CD14-positive monocyte (primary cell): ENCODE measurements around the gene MYORG. TPM values are rescaled to one million over a fixed set of nuclear protein-coding genes. Genes with fewer than 3 reads are reported as not detected.
A peak's percentile ranks its signal among the peaks of the same experiment; 100 is the strongest.

Source experiments
- DNase-seq, 3 donors: peaks; one replicate each; pipeline ENCODE4 v3.0.0-alpha.2; 2011 to 2022
- H2AFZ ChIP-seq: 2 replicates; pipeline ENCODE4 v1.6.0; 2012; ENCODE audit warnings: mild to moderate bottlenecking, low read depth, low read length, inconsistent platforms; ENCODE audit not compliant: insufficient read depth, poor library complexity, severe bottlenecking
- H3K27ac ChIP-seq, 2 donors: 1 replicate in 1 of 2; 2 replicates in 1 of 2; pipeline ENCODE4 v1.5.1; 2012 to 2013; ENCODE audit warnings: low read length in 2 of 2, control low read depth in 1 of 2, inconsistent platforms in 1 of 2, low read depth in 1 of 2, mild to moderate bottlenecking in 1 of 2
- H3K27me3 ChIP-seq, 2 donors: one replicate each; pipeline versions ENCODE4 v1.6.0 to v1.6.1; 2011 to 2013; ENCODE audit warnings: low read length in 2 of 2; ENCODE audit not compliant: control insufficient read depth in 2 of 2, insufficient read depth in 2 of 2
- H3K36me3 ChIP-seq, 2 donors: replicated peaks in 1 of 2; 1 replicate in 1 of 2; 2 replicates in 1 of 2; pipeline versions ENCODE4 v1.5.1 to v1.6.1; 2012 to 2013; ENCODE audit warnings: low read length in 2 of 2, control low read depth in 1 of 2, inconsistent platforms in 1 of 2, mild to moderate bottlenecking in 1 of 2; ENCODE audit not compliant: insufficient read depth in 2 of 2, control insufficient read depth in 1 of 2
- H3K4me1 ChIP-seq, 2 donors: 1 replicate in 1 of 2; 2 replicates in 1 of 2; pipeline versions ENCODE4 v1.5.1 to v1.6.1; 2012 to 2013; ENCODE audit warnings: low read length in 2 of 2, control low read depth in 1 of 2, inconsistent platforms in 1 of 2, mild to moderate bottlenecking in 1 of 2, moderate library complexity in 1 of 2; ENCODE audit not compliant: insufficient read depth in 2 of 2, control insufficient read depth in 1 of 2
- H3K4me2 ChIP-seq: replicated peaks from 2 replicates; pipeline ENCODE3; 2012; ENCODE audit warnings: low read length, moderate library complexity, mild to moderate bottlenecking; ENCODE audit not compliant: poor library complexity, severe bottlenecking; ENCODE audit errors: extremely low read depth
- H3K4me3 ChIP-seq, 3 experiments: fragments of 200-600 bp in 1 of 3; sonication (generic) in 1 of 3; replicated peaks in 1 of 3; 1 replicate in 2 of 3; 2 replicates in 1 of 3; pipeline ENCODE4 v1.5.1; 2011 to 2013; ENCODE audit warnings: low read length in 3 of 3, mild to moderate bottlenecking in 3 of 3, control low read depth in 2 of 3, low read depth in 2 of 3, inconsistent platforms in 1 of 3, moderate library complexity in 1 of 3
- H3K79me2 ChIP-seq: 2 replicates; pipeline ENCODE4 v1.6.0; 2012; ENCODE audit warnings: mild to moderate bottlenecking, control low read depth, inconsistent platforms, low read length, moderate library complexity; ENCODE audit not compliant: insufficient read depth
- H3K9ac ChIP-seq: 2 replicates; pipeline ENCODE4 v1.6.0; 2017; ENCODE audit warnings: low read length, mild to moderate bottlenecking; ENCODE audit not compliant: insufficient read depth, poor library complexity, severe bottlenecking
- H3K9me3 ChIP-seq, 2 donors: replicated peaks in 1 of 2; 1 replicate in 1 of 2; 2 replicates in 1 of 2; pipeline versions ENCODE4 v1.5.1 to v1.6.1; 2012 to 2013; ENCODE audit warnings: low read length in 2 of 2, control low read depth in 1 of 2; ENCODE audit not compliant: control insufficient read depth in 1 of 2, insufficient read depth in 1 of 2
- H4K20me1 ChIP-seq: 2 replicates; pipeline ENCODE4 v1.6.0; 2012; ENCODE audit warnings: mild to moderate bottlenecking, low read length, control low read depth, moderate library complexity; ENCODE audit not compliant: insufficient read depth
- H3K27ac Mint-ChIP-seq, 7 donors: one replicate each; pipeline ENCODE4 v1.8.0; 2020; ENCODE audit warnings: mild to moderate bottlenecking in 7 of 7, mixed read lengths in 7 of 7, moderate library complexity in 6 of 7, inconsistent platforms in 2 of 7
- H3K27me3 Mint-ChIP-seq, 3 donors: one replicate each; pipeline ENCODE4 v1.8.0; 2021 to 2022; ENCODE audit warnings: low read depth in 3 of 3, mild to moderate bottlenecking in 3 of 3, mixed read lengths in 3 of 3, moderate library complexity in 3 of 3, inconsistent platforms in 1 of 3
- H3K36me3 Mint-ChIP-seq, 2 donors: one replicate each; pipeline ENCODE4 v1.8.0; 2020; ENCODE audit warnings: mixed read lengths in 2 of 2, inconsistent platforms in 1 of 2, mild to moderate bottlenecking in 1 of 2
- H3K4me1 Mint-ChIP-seq: one replicate; pipeline ENCODE4 v1.8.0; 2020; ENCODE audit warnings: mild to moderate bottlenecking, mixed read lengths
- H3K4me3 Mint-ChIP-seq, 2 donors: one replicate each; pipeline ENCODE4 v1.8.0; 2020; ENCODE audit warnings: mild to moderate bottlenecking in 2 of 2, mixed read lengths in 2 of 2, moderate library complexity in 1 of 2
- H3K9me3 Mint-ChIP-seq, 7 donors: one replicate each; pipeline ENCODE4 v1.8.0; 2020 to 2022; ENCODE audit warnings: mixed read lengths in 7 of 7, mild to moderate bottlenecking in 6 of 7, moderate library complexity in 6 of 7, inconsistent platforms in 2 of 7
- CTCF ChIP-seq: fragments of 200-600 bp; IDR thresholded peaks from one replicate; pipeline ENCODE4 v1.8.0; 2022; ENCODE audit warnings: antibody characterized with exemption, mild to moderate bottlenecking
- WGBS: methylation state at CpG from one replicate; pipeline ENCODE4 v1.1.5; 2013; ENCODE audit warnings: missing lambda C conversion rate; ENCODE audit not compliant: insufficient coverage; 5-methylcytosine and 5-hydroxymethylcytosine counted together
- intact Hi-C, 2 donors: fragments of 100-400 bp; cut with micrococcal nuclease; formaldehyde crosslinking; loops; one replicate each; pipeline versions ENCODE4 v1.15.0 to v1.15.1; 2023
- polyA plus RNA-seq, 3 donors: library from polyadenylated mRNA; depleted of rRNA in 1 of 3; unstranded in 2 of 3; stranded (reverse) in 1 of 3; fragments of 300-500 nt in 2 of 3; fragments of >200 nt in 1 of 3; fragmentation: Illumina TruSeq in 2 of 3; gene quantifications; 1 replicate in 2 of 3; 2 replicates in 1 of 3; pipeline ENCODE4 v1.2.3, GENCODE V29; 2012 to 2021

The MYORG gene
- polyA plus RNA-seq, 3 donors, result 0.01 to 0.05 TPM; not detected in 1

GRCh38 chr9:34334916-34335315 lies 41.8 kb downstream of the MYORG start:
- H3K4me1 ChIP-seq, result peaks cover 8 to 14% of the 10 kb centered on the region in 2 donors
- H2AFZ ChIP-seq, result no peak overlapping the region
- TF ChIP-seq CTCF, result no peak
- H3K9me3 Mint-ChIP-seq, result no peaks in the 10 kb centered on the region
- H3K27me3 ChIP-seq, result no peaks in the 10 kb centered on the region
- 100% methylated on average over 1 of the region's 2 CpGs for WGBS
- H3K27ac Mint-ChIP-seq, result peak overlapping the region in 2 of 7 donors; percentile 5 to 82
- H4K20me1 ChIP-seq, result peaks cover 29% of the 10 kb centered on the region
- no peak overlapping the region for H3K4me3 Mint-ChIP-seq
- H3K9ac ChIP-seq, result no peak overlapping the region
- H3K36me3 Mint-ChIP-seq, result peaks cover 34 to 35% of the 10 kb centered on the region in 2 donors
- no peak for DNase-seq
- H3K27ac ChIP-seq, result no peak overlapping the region
- no peak overlapping the region for H3K4me3 ChIP-seq
- H3K4me1 Mint-ChIP-seq, result peaks cover 20% of the 10 kb centered on the region
- intact Hi-C loops, result loop anchor here in 1 of 2 donors (5.0 kb wide), 1 partner anchor 42 kb away; the partner anchor contains the start of gene MYORG
- peaks cover 58% of the 10 kb centered on the region for H3K79me2 ChIP-seq
- peaks cover 26 to 46% of the 10 kb centered on the region in 2 donors for H3K36me3 ChIP-seq
- no peaks in the 10 kb centered on the region for H3K9me3 ChIP-seq
- no peaks in the 10 kb centered on the region for H3K27me3 Mint-ChIP-seq
- no peak overlapping the region for H3K4me2 ChIP-seq

- no peaks in the 10 kb centered on the region for H3K9me3 Mint-ChIP-seq
- no peak overlapping the region for H3K27ac Mint-ChIP-seq
- peaks cover 30% of the 10 kb centered on the region in 2 donors for H3K36me3 Mint-ChIP-seq
- H3K36me3 ChIP-seq, result peaks cover 23 to 41% of the 10 kb centered on the region in 2 donors
- H3K79me2 ChIP-seq, result peaks cover 63% of the 10 kb centered on the region
- H3K9ac ChIP-seq, result no peak overlapping the region
- WGBS, result no CpG with 5 or more reads among the region's 1 CpG
- H2AFZ ChIP-seq, result no peak overlapping the region
- H3K9me3 ChIP-seq, result no peaks in the 10 kb centered on the region
- no peaks in the 10 kb centered on the region for H3K27me3 ChIP-seq
- no peak overlapping the region for H3K4me3 ChIP-seq
- DNase-seq, result no peak
- TF ChIP-seq CTCF, result no peak
- H3K27ac ChIP-seq, result no peak overlapping the region
- intact Hi-C loops, result loop anchor here in 1 of 2 donors (5.0 kb wide), 1 partner anchor 43 kb away; the partner anchor contains the start of gene MYORG
- H3K4me2 ChIP-seq, result no peak overlapping the region
- peaks cover 8 to 15% of the 10 kb centered on the region in 2 donors for H3K4me1 ChIP-seq
- no peaks in the 10 kb centered on the region for H3K27me3 Mint-ChIP-seq
- H3K4me3 Mint-ChIP-seq, result no peak overlapping the region
- H3K4me1 Mint-ChIP-seq, result peaks cover 22% of the 10 kb centered on the region
- peaks cover 29% of the 10 kb centered on the region for H4K20me1 ChIP-seq
Observed at GRCh38 chr9:34334337-34334824, 42.3 kb downstream of the MYORG start.
